ENCODE results near the gene ELOVL5. TPM values are rescaled to one million over a fixed set of nuclear protein-coding genes. Genes with fewer than 3 reads are reported as not detected.

The ELOVL5 gene
- total RNA-seq, 4 donors from 2014 or later = 125 to 251 (median 186) TPM

DNA sequence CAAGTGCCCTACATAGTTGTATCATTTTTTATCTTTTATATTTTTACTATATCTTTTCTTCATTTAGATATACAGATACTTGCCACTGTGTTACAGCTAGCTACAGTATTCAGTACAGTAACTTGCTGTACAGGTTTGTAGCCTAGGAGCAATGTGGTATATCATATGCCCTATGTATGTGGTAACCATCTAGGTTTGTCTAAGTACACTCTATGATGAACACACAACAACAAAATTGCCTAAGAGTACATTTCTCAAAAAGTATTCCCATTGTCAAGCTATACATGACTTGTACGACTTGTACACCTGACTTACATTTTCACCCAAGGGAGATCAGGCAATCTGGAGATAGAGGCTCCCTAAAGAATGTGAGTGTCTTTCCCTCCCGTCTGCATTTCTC, 8.2 kb downstream of the ELOVL5 start:
- no peak for TF ChIP-seq CTCF (IDR thresholded peaks at IDR 0.05)
- no peak for DNase-seq (ENCODE audit: low spot score)
- ATAC-seq (ENCODE audit: low FRiP score) = no peak

DNA sequence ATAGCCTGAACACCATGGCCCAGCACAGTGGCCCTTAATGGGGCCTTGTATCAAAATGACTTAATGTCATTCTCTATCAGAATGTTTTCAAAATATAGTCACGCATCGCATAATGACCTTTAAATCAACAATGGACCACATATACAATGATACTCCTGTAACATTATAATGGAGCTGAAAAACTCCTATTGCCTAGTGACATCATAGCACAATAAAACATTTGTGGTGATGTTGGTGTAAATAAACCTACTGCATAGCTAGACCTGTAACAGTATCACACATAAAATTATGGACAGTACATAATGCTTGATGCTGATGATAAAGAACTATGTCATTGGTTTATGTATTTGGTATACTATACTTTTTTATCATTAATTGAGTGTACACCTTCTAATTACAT, 9.3 kb downstream of the ELOVL5 start:
- TF ChIP-seq CTCF (IDR thresholded peaks at IDR 0.05) = no peak
- no peak for ATAC-seq (ENCODE audit: low FRiP score)
- no peak for DNase-seq (ENCODE audit: low spot score)

DNA sequence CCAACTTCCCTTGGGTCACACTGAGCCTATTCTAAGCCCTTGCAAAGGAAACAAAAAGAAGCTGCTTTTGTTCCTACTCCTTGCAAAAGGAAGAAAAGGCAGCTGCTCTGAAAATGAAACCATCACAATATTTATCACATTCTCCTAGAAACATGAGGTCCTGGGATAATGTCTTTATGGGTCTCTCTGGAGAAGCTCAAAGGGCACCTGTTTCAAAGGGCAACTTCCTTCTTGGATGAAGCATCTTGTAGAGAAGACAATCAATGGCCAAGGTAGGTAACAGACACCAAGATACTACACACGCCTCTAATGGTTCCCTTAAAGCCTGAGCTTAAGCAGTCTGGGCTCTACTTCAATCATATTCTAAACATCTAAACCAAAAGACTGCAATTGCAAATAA, 10.4 kb downstream of the ELOVL5 start:
- ATAC-seq (ENCODE audit: low FRiP score) (no peak), DNase-seq (ENCODE audit: low spot score) (no peak)
- TF ChIP-seq CTCF (IDR thresholded peaks at IDR 0.05) = no peak

DNA sequence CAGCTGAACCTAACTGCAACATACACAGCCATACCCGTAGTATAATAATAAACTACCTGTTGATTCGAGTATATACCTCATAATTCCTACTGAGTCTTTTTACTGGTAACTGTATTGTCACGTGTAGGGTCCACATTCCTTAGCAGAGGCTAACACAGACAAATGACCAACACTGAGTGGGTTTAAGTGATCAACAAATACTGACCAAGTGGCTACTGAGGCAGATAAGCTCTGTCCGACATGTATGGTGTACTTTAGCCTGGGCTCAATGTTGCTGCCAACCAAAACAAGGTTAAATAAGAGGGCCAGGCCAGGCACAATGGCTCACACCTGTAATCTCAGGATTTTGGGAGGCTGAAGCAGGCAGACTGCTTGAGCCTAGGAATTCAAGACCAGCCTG, 12.7 kb downstream of the ELOVL5 start:
- no peak for ATAC-seq (ENCODE audit: low FRiP score)
- TF ChIP-seq CTCF (IDR thresholded peaks at IDR 0.05) = no peak
- no peak for DNase-seq (ENCODE audit: low spot score)

- TF ChIP-seq CTCF (IDR thresholded peaks at IDR 0.05) = no peak
- no peak for ATAC-seq (ENCODE audit: low FRiP score)
These were observed 13.3 kb downstream of the ELOVL5 start for GRCh38 chr6:53335224-53335994.

GRCh38 chr6:53333439-53334408, 15.0 kb downstream of the ELOVL5 start:
- DNase-seq (ENCODE audit: low spot score) (no peak), ATAC-seq (ENCODE audit: low FRiP score) (no peak)
- no peak for TF ChIP-seq CTCF (IDR thresholded peaks at IDR 0.05)

More at GRCh38 chr6:53335224-53335994, 13.3 kb downstream of the ELOVL5 start:
- DNase-seq (ENCODE audit: low spot score) = no peak

All from omental fat pad (tissue), 4 donors.